NCI-H345 treated with DMSO at 0.1 percent for 48 hours (cell line): Measurements from ENCODE around the gene ZNF155.
"Not testable (repeated sequence)": the region's sequence is repeated elsewhere in the genome, so short reads cannot be mapped to it uniquely, and the experiment has no call there.

Experiments used
- DNase-seq: peaks from one replicate; lab custom pipeline; 2025; ENCODE audit not compliant: unreplicated experiment; lab: John Stamatoyannopoulos, UW

The ZNF155 gene

DNA sequence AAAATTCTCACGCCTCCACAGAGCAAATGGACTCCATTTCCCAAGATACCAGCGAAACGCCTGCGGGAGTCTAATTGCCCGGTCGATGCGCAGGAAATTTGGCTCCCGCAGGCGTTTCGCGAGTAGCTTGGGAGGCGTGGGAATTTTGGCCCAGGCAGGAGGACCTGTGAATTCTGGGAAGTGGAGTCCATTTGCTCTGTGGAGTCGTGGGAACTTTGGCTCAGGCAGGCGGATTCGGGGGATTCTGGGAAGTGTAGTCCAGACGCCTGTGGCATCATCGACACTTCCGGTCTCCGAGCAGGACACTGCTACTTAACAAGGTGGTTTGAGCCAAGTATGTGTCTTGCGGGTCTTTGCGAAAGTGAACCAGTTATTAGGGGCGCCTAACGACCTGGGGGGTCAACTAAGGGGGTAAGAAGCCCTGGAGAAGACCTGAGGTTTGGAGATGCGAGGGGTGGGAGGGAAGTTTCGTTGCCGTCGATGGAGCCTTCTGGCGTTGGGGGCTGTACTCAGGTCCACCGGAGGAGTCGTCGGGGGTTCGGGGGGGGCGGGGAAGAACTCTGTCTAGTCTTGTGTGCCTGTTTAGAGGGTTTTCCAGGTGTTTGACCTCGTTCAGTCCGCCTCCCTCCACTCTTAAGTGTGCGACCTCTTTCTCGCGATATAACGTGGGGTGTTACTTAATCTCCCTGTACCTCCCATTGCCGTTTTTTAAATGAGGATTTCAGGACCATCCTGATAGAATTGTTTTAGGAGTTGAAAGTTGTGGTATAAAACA is at the start of gene ZNF155:
ZNF155 (plus strand) TSS at position 277 of the 775 bp plus-strand sequence. CDS start 4,356 bp downstream, outside the sequence.
- peak; percentile 85 for DNase-seq

DNA sequence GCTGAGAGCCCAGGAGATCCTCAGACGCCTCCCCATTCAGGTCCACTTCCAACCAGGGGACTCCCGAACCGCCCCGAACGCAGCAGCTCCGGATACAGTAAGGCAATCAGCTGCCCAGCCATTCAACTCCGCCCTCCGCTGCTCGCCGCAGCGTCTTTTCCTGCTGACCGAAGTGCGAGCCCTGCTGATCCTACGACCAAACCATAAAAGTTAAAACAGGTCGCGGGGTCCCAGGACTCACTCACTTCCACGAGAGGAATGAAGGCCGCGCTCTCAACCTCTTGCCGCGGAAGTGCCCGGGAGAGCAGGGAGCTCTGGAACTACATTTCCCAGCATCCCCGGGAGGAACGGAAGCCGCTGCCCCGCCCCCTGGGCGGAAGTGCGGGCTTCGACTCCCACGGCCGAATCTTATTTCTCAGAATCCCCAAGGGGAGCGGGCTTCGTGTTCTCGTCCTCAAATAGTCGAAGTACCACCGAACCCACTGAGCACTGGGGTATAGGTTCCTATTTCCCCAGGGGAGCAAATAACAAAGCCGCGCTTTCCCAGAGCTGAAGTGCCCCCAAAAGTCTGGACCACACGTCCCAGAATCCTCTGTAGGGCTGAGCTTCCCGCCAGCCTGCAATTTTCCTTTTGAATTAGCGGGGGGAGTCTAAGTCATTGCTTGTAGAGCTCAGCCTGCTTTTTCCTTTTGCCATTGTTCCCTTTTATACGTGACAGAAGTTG is 48.8 kb upstream of the ZNF155 start, which contains the start of gene ZNF45:
ZNF45 (minus strand) TSS at position 298 of the 724 bp plus-strand sequence. CDS start 13,097 bp downstream, outside the sequence.
- DNase-seq: peak; percentile 70

GRCh38 chr19:43936188-43936587 is 47.8 kb upstream of the ZNF155 start:
- no peak for DNase-seq

GRCh38 chr19:43939557-43940260 is 44.3 kb upstream of the ZNF155 start:
- DNase-seq: no peak

GRCh38 chr19:43940719-43941118 is 43.3 kb upstream of the ZNF155 start:
- no peak for DNase-seq

DNA sequence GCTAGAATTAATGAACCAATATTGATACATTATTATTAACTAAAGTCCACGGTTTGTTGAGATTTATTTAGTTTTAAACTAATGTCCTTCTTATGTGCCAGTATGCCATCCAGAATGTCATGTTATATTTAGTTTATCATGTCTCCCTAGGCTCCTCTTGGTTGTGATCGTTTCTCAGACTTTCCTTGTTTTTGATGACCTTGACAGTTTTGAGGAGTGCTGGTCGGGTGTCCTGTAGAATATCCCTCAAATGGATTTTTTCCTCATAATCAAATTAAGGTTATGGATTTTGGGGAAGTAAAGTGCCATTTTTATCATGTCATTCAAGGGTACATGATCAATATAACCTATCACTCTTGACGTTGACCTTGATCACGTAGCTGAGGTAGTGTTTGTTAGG is 42.8 kb upstream of the ZNF155 start:
- no peak for DNase-seq

DNA sequence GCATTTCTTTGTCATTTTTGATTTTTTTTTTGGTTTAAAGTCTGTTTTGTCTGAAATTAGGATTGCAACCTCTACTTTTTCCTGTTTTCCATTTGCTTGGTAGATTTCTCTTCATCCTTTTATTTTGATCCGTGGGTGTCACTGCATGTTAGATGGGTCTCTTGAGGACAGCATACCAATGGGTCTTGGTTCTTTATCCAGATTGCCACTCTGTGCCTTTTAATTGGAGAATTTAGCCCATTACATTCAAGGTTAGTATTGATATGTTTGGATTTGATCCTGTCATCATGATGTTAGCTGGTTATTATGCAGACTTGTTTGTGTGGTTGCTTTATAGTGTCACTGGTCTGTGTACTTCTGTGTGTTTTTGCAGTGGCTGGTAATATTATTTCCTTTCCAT is 36.6 kb upstream of the ZNF155 start:
- not testable (repeated sequence) for DNase-seq

- not testable (repeated sequence) for DNase-seq
Observed at GRCh38 chr19:43949803-43950202, 34.2 kb upstream of the ZNF155 start.

DNA sequence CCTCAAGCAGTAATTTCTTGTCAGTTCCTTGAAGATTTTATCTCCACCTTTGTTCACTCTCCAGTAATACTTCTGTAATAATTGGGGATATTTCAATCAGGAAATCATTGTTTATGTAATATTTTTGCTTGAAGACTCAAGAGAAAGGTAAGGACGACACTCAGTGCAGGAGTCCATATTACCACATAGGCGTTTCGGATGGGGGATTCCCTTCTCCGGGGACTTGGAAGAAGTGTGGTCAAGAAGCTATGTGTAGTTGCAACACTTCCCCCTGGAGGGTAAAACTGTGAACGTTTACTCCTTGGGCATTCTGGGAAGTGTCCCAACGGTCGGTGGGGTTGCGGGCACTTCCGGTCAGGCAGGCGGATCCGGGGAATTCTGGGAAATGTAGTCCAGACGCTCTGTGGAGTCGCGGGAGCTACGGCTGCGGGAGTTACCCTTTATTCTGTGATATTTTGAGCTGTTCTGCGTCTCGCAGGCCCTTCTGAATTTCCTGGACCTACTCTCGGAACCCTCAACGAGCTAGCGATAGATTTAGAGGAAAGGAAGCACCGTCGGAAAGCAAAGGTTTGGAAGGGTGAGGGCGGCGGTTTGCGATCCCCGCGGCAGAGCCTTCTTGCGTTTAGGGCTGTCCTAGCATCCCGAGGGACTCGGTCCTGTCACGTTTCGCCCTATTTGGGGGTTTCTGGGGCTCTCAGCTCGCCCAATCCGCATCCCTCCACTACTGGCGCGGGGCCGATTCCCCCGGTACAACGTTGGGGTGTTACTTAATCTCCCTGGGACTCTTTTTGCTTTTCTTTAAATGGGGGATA is 32.9 kb upstream of the ZNF155 start, which contains the start of gene ZNF221:
ZNF221 (plus strand) TSS at position 395 of the 812 bp plus-strand sequence. CDS start 11,499 bp downstream, outside the sequence.
- peak; percentile 61 for DNase-seq

DNA sequence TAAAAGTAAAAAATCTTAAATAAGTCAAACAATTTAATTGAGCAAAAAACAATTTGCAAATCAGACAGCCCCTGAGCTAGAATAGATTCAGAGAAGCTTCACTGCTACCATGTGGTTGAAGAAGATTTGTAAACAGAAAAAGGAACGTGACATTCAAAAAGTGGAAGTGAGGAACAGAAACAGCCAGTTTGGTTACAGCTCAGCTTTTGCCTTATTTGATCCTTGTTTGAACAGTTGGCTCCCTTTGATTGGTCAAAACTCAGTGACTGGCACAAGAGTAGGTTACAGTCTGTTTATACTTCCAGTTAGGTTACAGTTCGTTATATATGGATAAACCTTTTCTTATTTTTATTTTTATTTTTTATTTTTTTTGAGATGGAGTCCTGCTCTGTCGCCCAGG is 27.2 kb upstream of the ZNF155 start:
- DNase-seq: no peak

- DNase-seq: no peak
Observed at GRCh38 chr19:43957891-43958290, 26.1 kb upstream of the ZNF155 start.

DNA sequence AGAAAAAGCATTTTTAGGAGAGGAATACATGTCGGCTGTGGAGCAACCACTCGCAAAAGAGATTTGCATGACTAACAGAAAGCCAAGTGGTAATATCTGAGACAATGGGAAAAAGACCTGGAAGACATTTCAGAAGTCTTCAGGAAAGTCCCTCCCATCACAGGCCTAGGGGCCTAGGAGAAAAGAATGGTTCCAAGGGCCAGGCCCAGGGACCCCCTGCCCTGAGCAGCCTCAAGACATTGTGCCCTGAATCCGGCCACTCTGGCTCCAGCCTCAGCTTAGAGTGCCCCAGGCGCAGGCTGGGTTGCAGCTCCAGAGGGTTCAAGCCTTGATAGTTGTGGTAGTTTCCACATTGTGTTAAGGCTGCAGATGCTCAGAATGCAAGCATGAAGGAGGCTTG is 23.6 kb upstream of the ZNF155 start:
- no peak for DNase-seq

DNA sequence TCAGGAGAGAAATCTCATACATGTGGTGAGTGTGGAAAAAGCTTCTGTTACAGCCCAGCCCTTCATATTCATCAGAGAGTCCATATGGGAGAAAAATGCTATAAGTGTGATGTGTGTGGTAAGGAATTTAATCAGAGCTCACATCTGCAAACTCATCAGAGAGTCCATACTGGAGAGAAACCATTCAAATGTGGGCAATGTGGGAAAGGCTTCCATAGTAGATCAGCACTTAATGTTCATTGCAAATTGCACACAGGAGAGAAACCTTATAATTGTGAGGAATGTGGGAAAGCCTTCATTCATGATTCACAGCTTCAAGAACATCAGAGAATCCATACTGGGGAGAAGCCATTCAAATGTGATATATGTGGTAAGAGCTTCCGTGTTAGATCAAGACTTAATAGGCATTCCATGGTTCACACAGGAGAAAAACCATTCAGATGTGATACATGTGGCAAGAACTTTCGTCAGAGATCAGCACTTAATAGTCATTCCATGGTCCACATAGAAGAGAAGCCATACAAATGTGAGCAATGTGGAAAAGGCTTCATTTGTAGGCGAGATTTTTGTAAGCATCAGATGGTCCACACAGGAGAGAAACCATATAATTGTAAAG is 17.8 kb upstream of the ZNF155 start:
- no peak for DNase-seq

GRCh38 chr19:43976732-43977131 is 7.3 kb upstream of the ZNF155 start:
- no peak for DNase-seq

DNA sequence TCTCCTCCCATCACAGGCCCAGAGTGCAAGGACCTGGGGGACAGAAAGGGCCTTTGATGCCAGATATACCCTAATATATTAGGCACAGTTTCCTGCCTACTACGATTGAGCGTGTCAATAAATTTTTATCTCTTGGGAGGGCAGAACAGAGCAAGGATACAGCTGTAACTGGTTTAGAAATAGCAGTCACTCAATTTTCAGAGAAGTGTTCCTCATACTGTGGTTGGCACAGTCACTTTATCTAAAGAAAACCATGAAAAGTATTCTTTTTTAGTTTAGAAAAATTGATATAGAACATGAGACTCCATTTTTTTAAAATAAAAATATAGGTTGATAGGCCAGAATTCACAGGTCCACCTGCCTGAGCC is 460 bp upstream of the ZNF155 start:
- DNase-seq: no peak

DNA sequence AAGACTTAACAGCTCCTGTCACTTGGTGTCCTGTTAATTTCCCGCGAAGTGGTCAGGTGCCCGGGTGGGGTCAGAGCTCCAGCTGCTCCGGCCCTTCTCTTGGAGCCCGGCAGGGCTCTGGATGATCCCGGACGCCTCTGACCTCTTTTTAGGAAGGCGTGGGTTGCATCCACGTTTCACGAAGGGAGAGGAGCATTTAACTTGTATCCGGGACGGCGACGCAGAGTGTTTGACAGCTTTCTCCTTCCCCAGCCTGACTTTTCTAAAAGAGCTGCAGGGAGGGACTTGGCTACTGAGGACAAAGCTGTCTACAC is 656 bp downstream of the ZNF155 start:
- DNase-seq: no peak

- DNase-seq: no peak
Observed at GRCh38 chr19:43997631-43998290, 13.8 kb downstream of the ZNF155 start.

- no peak for DNase-seq
Observed at GRCh38 chr19:44002212-44002565, 18.2 kb downstream of the ZNF155 start.

DNA sequence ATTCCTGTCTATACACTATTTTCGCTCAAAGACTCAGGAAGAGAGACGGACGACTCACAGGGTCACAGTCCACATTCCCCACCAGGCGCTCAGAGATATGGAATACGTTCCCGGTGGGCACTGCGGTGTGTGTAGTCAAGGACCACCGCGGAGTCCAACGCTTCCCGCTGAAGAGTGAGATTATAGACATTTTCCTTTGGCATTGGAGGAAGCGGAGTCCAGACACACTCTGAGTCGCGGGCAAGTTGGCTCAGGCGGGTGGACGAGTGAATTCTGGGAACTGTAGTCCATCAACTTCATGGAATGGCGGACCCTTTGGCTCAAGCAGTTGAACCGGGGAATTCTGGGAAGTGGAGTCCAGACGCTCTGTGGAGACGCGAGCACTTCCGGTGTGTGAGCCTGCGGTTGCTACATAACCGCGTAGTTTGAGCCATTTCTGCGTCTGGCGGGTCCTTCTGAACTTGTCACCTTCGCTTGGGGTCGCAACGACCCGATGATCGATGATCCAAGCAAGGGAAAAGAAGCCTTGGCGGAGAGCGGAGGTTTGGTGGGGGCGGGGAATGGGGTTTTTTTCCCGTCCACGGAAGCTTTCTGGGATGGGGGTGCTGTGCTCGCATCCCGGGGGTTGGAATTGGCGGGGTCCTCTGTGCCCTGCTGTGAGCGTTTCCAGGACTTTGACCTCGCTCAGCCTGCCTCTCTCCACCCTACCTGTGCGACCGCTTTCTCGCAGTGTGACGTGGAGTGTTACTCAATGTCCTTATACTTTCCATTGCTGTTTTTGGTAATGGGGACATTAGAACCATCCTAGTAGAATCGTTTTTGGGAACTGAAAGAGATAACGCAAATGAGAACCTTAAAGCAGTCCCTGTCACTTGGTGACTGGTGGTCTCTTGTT is 18.8 kb downstream of the ZNF155 start, which contains the start of gene ZNF230:
ZNF230 (plus strand) TSS at position 392 of the 895 bp plus-strand sequence. CDS start 4,122 bp downstream, outside the sequence.
- peak; percentile 82 for DNase-seq
